D341Med (cell line): ENCODE results near the gene KCNMB4.

Experiments
- DNase-seq: peaks from one replicate; pipeline ENCODE4 v3.0.0; 2012; ENCODE audit warnings: low spot score

KCNMB4 gene

DNA sequence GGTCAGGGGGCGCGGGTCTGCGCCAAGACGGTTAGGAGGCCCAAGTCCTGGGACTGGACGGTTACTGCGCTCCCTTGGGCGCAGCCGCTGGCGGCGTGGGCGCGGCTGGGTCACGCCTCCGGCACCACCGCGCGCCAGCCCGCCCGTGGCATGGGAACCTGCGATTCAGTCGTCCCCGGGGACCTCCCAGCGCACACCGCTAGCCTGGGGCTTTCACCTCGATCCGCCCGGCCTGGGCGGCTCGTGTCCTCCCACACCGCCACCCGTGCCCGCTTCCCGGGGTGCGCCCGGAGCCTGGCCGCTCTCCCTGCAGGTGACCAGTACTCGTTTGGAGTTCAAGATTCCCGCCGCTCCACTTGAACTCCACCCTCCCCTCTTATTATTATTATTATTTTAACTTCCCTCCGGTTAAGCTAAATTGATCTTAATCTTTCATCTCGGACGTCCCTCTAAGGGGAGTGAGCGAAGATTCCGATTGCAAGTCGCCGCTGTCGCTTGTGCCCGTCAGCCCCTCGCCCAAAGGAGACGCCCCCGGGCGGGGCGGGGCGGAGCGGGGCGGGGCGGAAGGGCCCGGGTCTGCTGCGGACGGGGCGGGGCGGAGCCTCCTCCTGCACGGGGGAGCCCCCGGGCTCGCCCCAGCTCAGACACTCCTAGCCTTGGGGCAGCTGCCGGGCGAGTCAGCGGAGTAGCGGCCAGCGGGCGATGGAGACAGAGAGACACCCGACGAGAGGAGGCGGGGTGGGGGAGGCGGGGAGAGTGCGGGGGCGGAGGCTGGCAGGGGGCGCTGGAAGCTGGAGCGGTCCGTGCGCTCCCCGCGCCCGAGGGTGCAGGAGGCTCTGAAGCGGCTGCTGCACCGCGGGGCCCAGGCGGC is at the start of gene KCNMB4:
Gene KCNMB4 (plus strand): TSS at position 643 of the 871 bp plus-strand sequence. CDS start 445 bp downstream, outside the sequence.
- DNase-seq: peak; percentile 92

DNA sequence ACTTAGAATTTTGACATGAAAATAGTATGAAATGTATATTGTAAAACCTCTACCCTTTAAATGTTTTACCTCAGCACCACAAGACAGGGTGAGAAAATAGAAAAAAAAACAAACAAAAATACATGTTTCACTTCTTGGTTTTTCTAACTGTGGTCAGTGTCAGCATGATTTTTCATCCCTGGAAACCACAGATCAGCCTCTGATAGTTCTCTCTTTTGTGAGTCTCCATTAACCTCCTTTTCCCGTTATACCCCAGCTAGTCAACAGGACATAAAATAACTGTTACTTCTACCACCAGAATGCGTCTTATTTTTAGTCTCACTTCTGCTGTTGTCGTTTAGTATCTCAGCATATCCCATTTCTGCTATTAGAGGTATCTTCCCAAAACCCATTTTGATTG is 48.3 kb upstream of the KCNMB4 start:
- DNase-seq: no peak

- DNase-seq: no peak
Observed at GRCh38 chr12:70319605-70320004, 46.5 kb upstream of the KCNMB4 start.

GRCh38 chr12:70321191-70321590 is 44.9 kb upstream of the KCNMB4 start:
- DNase-seq: no peak

- no peak for DNase-seq
Observed at GRCh38 chr12:70327541-70327940, 38.5 kb upstream of the KCNMB4 start.

- no peak for DNase-seq
Observed at GRCh38 chr12:70329728-70330127, 36.4 kb upstream of the KCNMB4 start.

DNA sequence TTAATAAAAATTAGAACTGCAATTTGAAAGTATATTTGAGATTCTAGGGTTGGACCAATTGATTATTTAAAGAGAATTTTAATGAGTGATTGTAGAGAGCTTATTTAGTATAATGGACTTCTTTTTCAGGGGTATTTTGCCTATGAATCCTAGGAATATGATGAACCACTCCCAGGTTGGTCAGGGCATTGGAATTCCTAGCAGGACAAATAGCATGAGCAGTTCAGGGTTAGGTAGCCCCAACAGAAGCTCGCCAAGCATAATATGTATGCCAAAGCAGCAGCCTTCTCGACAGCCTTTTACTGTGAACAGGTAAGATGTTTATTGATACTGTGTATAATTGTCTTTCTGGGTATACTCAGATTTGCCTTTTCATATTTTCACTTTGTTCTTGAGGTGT is 35.9 kb upstream of the KCNMB4 start:
- no peak for DNase-seq

- no peak for DNase-seq
Observed at GRCh38 chr12:70332236-70332635, 33.9 kb upstream of the KCNMB4 start.

GRCh38 chr12:70334742-70335141 is 31.3 kb upstream of the KCNMB4 start:
- no peak for DNase-seq

GRCh38 chr12:70338531-70338930 is 27.6 kb upstream of the KCNMB4 start:
- no peak for DNase-seq

DNA sequence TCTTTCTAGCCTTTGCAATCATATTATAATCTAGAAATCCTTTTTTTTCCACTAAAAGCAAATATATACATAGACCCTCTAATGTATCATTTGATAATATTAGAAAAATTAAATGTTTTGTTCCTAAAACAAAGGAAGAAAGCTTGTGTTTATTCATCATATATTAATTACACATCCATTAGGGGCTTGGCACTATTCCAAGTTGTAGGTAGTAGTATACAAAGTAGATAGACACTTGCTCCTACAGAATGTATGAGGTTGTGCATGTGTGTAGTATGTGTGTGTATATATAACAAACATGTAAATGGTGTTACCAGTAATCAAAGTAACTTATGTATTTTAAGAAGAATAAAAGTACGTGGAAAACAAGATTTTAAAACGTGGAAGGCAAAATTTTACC is 15.0 kb upstream of the KCNMB4 start:
- DNase-seq: no peak

- no peak for DNase-seq
Observed at GRCh38 chr12:70353780-70354660, 12.1 kb upstream of the KCNMB4 start.

GRCh38 chr12:70354787-70355186 is 11.3 kb upstream of the KCNMB4 start:
- no peak for DNase-seq

- no peak for DNase-seq
Observed at GRCh38 chr12:70355972-70356371, 10.1 kb upstream of the KCNMB4 start.

GRCh38 chr12:70359458-70360197 is 6.5 kb upstream of the KCNMB4 start:
- DNase-seq: no peak

DNA sequence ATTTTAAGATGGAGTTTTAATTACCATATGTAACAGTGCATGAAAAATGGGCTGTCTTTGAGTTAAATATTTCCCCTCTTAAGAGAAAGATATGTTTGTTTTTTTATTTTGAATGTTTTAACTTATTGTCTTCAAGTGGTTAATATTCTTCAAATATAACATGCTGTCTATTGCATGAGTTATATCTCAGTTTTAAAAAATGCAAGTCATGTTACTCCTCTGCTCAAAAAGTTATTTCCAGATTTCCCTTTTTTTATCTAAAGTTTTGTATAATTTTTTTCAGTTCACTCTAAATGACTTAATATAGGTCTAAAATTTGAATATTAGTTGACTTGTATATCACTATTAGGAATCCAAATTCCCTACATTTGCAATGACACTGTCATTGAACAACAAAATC is 5.9 kb upstream of the KCNMB4 start:
- no peak for DNase-seq

DNA sequence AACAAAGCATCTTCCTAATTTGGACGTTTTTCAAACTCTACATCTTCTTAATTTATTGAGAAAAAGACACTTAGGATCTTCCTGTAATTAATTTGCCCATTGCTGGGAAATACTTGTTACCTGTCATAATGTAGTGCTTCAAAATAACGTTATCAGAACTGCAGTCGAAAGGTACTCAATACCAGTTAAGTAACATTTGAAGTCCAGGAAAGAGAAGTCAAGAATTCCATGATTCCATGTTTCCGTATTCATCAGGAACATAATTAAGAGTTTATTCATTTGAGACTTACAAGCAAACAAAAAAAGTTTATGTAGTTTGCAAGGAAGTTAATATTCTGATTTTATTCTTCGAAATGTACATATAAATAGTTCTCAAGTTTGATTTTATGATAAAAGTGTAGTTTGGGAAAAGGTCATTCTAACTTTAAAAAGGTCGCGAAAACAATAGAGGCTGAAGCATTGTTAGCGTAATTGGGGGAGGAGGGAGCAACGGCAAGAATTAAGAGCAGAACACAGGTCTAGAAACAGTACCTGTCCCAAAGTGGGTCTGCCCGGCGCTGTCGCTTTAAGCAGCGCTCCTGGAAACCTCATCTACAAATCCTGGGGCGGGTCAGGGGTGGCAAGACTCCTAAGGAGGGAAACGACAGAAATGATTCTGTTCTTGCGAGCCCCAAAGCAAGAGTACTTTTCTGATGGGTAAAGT is 1.2 kb upstream of the KCNMB4 start:
- DNase-seq: peak; percentile 27

GRCh38 chr12:70365398-70365647 is 767 bp upstream of the KCNMB4 start:
- DNase-seq: no peak

DNA sequence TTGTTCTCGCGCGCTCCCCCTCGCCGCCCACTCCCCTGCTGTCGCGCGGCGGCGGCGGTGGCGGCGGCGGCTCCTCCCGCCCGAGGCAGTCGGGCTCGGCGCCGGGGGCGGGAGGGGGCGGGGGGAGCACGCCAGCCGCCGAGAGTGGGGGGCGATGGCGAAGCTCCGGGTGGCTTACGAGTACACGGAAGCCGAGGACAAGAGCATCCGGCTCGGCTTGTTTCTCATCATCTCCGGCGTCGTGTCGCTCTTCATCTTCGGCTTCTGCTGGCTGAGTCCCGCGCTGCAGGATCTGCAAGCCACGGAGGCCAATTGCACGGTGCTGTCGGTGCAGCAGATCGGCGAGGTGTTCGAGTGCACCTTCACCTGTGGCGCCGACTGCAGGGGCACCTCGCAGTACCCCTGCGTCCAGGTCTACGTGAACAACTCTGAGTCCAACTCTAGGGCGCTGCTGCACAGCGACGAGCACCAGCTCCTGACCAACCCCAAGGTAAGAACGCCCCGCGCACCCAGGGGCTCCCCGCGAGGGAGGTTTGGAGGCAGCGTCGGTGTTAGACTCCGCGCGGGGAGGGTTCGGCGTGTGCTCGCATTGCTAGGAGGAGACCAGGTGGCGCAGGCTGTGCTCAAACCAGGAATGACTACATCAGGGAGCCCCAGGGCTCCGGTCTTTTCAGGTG is 629 bp downstream of the KCNMB4 start:
- DNase-seq: peak; percentile 57

DNA sequence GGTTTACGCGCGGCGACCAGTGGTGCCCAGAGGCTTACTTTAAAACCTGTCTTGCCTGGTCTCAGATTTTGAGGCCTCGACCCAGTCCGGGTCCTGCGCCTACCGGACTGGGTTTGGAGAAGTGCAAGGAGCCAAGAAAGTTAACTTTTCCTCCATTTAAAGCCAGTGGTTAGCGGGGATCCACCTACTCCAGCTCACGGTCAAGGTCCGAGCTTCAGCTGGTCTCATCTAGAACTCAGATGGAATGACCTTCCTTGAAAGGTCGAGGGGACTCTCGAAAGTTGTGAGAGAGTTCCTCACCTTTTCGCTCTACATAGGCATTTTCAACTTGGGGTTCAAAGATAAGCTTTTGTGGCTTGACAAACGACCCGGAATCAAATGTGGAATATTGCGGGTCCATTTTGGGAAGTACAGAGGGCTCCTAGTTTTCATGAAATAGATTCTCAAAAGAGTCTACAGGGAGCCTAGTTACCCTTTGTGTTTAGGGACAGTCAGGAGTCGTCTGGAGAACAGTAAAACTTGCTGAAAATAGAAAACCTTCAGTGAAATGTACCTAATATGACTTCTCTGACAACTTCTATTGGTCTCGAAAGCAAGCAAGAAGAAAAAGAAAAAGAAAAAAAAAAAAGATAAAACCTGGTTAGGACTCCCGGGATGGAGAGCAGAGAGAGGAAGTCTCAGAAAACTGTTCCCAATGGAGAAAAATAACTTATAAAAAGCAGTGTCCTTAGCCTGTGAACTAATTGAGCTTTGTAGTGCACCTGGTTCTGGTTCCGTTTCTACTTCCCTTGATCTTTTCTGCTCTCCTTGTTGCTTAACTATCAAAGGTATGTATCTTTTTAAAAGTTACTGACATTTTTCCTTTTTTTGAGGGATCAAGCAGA is 1.4 kb downstream of the KCNMB4 start:
- DNase-seq: no peak
